Fibroblast of lung (primary cell): ENCODE results near the gene CHMP4B.

ENCODE experiments used
- EZH2 ChIP-seq: IDR thresholded peaks from 2 replicates; pipeline ENCODE4 v1.5.1; 2012; ENCODE audit warnings: low read length, control low read depth, mild to moderate bottlenecking; ENCODE audit errors: missing control alignments
- TF ChIP-seq, protein P1 (sequence below), 2 donors: IDR thresholded peaks in 1 of 2; conservative IDR thresholded peaks in 1 of 2; 1 replicate in 1 of 2; 2 replicates in 1 of 2; pipeline ENCODE4 v1.5.1; 2011 to 2012; ENCODE audit warnings: low read length in 2 of 2, control low read depth in 1 of 2, inconsistent platforms in 1 of 2, low read depth in 1 of 2, mild to moderate bottlenecking in 1 of 2

DNA sequence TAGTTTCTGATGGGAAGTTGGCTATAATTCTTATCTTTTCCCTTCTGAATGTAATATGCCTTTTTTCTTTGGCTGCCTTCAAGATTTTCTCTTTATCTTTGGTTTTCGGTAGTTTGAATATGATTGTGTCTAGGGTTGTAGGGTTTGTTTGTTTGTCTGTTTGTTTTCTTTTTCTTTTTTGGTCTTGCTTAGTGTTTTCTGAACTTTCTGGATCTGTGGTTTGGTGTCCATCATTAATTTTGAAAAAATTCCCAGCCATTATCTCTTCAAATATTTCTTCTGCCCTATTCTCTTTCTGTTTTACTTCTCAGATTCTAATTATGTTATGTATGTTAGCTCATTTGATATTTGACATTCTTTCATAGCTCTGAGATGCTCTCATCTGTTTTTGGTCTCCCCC is 79.4 kb downstream of the CHMP4B start:
- TF ChIP-seq, protein P1, sequence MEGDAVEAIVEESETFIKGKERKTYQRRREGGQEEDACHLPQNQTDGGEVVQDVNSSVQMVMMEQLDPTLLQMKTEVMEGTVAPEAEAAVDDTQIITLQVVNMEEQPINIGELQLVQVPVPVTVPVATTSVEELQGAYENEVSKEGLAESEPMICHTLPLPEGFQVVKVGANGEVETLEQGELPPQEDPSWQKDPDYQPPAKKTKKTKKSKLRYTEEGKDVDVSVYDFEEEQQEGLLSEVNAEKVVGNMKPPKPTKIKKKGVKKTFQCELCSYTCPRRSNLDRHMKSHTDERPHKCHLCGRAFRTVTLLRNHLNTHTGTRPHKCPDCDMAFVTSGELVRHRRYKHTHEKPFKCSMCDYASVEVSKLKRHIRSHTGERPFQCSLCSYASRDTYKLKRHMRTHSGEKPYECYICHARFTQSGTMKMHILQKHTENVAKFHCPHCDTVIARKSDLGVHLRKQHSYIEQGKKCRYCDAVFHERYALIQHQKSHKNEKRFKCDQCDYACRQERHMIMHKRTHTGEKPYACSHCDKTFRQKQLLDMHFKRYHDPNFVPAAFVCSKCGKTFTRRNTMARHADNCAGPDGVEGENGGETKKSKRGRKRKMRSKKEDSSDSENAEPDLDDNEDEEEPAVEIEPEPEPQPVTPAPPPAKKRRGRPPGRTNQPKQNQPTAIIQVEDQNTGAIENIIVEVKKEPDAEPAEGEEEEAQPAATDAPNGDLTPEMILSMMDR (conservative IDR thresholded peaks at IDR 0.05 in 1 of 2, IDR thresholded peaks at IDR 0.05 in 1 of 2; ENCODE audit: low read depth in 1 of 2, low read length in 2 of 2), result no peak
- no peak for TF ChIP-seq EZH2
